OCI-LY7 (cell line): ENCODE data around the gene PPP1R12C. TPM values are rescaled to one million over a fixed set of nuclear protein-coding genes. Genes with fewer than 3 reads are reported as not detected.

ENCODE experiments used
- BruUV-seq: library from RNA; stranded (reverse); fragments of 400-500 nt; replicated peaks from 2 replicates; lab custom pipeline; 2021; lab: Mats Ljungman, UMichigan
- CTCF ChIA-PET: fragments of 300-600 bp; sonication (Branson Sonifier 250); formaldehyde crosslinking; loops from one replicate; lab custom pipeline; 2022; ENCODE audit warnings: antibody characterized with exemption; ENCODE audit not compliant: unreplicated experiment; lab: Charles Lee
- POLR2A ChIA-PET: fragments of 300-600 bp; sonication (Branson Sonifier 250); formaldehyde crosslinking; loops from one replicate; lab custom pipeline; 2022; ENCODE audit warnings: antibody characterized with exemption; lab: Charles Lee
- DNase-seq: peaks from one replicate; pipeline ENCODE4 v3.0.0-alpha.2; 2015; ENCODE audit warnings: low spot score
- H2AFZ ChIP-seq: fragments of 200-600 bp; sonication (generic), shearing (Covaris generic); 2 replicates; pipeline ENCODE4 v1.6.1; 2014; ENCODE audit warnings: mild to moderate bottlenecking, antibody characterized with exemption, low read length, moderate library complexity
- H3K27ac ChIP-seq: fragments of 200-600 bp; sonication (generic); 2 replicates; pipeline ENCODE4 v1.5.1; 2014; ENCODE audit warnings: mixed run types, low read depth, mild to moderate bottlenecking, moderate library complexity, low read length, inconsistent platforms; ENCODE audit not compliant: poor library complexity, severe bottlenecking
- H3K36me3 ChIP-seq: fragments of 200-600 bp; sonication (generic); 2 replicates; pipeline ENCODE4 v1.6.1; 2014; ENCODE audit warnings: mild to moderate bottlenecking, antibody characterized with exemption, low read length, moderate library complexity, mixed read lengths; ENCODE audit not compliant: insufficient read depth
- H3K4me1 ChIP-seq: fragments of 200-600 bp; sonication (generic); 2 replicates; pipeline ENCODE4 v1.5.1; 2014; ENCODE audit warnings: mild to moderate bottlenecking, low read length; ENCODE audit not compliant: insufficient read depth, poor library complexity, severe bottlenecking
- H3K4me2 ChIP-seq: fragments of 200-600 bp; sonication (generic); 2 replicates; pipeline ENCODE4 v1.6.1; 2014; ENCODE audit warnings: mild to moderate bottlenecking, low read length
- H3K4me3 ChIP-seq: fragments of 200-600 bp; sonication (generic); 2 replicates; pipeline ENCODE4 v1.5.1; 2014; ENCODE audit warnings: mild to moderate bottlenecking, low read depth, low read length; ENCODE audit not compliant: poor library complexity, severe bottlenecking
- H3K79me2 ChIP-seq: fragments of 200-600 bp; sonication (generic); 2 replicates; pipeline ENCODE4 v1.6.1; 2016; ENCODE audit warnings: low read depth, mild to moderate bottlenecking, low read length, moderate library complexity, mixed read lengths; ENCODE audit not compliant: insufficient read depth
- H3K9me2 ChIP-seq: fragments of 200-600 bp; sonication (generic); 2 replicates; pipeline ENCODE4 v1.6.1; 2016; ENCODE audit warnings: mild to moderate bottlenecking, low read length, mixed read lengths; ENCODE audit not compliant: insufficient read depth
- H3K9me3 ChIP-seq: fragments of 200-600 bp; sonication (generic); 2 replicates; pipeline ENCODE4 v1.6.1; 2014; ENCODE audit warnings: mild to moderate bottlenecking, mixed run types, low read length, mixed read lengths
- H4K20me1 ChIP-seq: fragments of 200-600 bp; sonication (generic); 2 replicates; pipeline ENCODE4 v1.6.1; 2014; ENCODE audit warnings: mild to moderate bottlenecking, antibody characterized with exemption, low read length, moderate library complexity, mixed read lengths; ENCODE audit not compliant: insufficient read depth
- EZH2phosphoT487 ChIP-seq: fragments of 200-600 bp; sonication (generic); IDR thresholded peaks from 2 replicates; pipeline ENCODE4 v1.6.1; 2018; ENCODE audit warnings: low read depth, borderline replicate concordance, mild to moderate bottlenecking, mixed run types, antibody characterized with exemption, low read length, moderate library complexity, mixed read lengths
- intact Hi-C: fragments of 100-400 bp; cut with micrococcal nuclease; formaldehyde crosslinking; loops from one replicate; pipeline ENCODE4 v1.10.0; 2022; ENCODE audit not compliant: unreplicated experiment
- microRNA-seq: library from miRNA; unstranded; fragments of <30 nt; microRNA quantifications from one replicate; pipeline ENCODE4 v1.2.0, GENCODE V29; 2022; ENCODE audit warnings: borderline replicate concordance
- small RNA-seq: library from RNA; depleted of rRNA; stranded (forward); fragments of <200 nt; gene quantifications from one replicate; pipeline ENCODE3, GENCODE V24; 2014
- total RNA-seq, 2 experiments: library from RNA; depleted of rRNA in 1 of 2; stranded (reverse); fragments of >200 nt in 1 of 2; shearing (Covaris generic) in 1 of 2; gene quantifications; 2 replicates each; pipeline ENCODE4 v1.2.3, GENCODE V29; 2014 to 2022
- TF ChIP-seq, protein P1 (sequence below): fragments of 200-600 bp; sonication (generic); conservative IDR thresholded peaks from 2 replicates; pipeline ENCODE4 v1.5.1; 2014; ENCODE audit warnings: mild to moderate bottlenecking, antibody characterized with exemption, low read length, moderate library complexity, mixed read lengths

PPP1R12C gene
- total RNA-seq, 2 experiments from 2014 or later = 177 to 211 TPM

DNA sequence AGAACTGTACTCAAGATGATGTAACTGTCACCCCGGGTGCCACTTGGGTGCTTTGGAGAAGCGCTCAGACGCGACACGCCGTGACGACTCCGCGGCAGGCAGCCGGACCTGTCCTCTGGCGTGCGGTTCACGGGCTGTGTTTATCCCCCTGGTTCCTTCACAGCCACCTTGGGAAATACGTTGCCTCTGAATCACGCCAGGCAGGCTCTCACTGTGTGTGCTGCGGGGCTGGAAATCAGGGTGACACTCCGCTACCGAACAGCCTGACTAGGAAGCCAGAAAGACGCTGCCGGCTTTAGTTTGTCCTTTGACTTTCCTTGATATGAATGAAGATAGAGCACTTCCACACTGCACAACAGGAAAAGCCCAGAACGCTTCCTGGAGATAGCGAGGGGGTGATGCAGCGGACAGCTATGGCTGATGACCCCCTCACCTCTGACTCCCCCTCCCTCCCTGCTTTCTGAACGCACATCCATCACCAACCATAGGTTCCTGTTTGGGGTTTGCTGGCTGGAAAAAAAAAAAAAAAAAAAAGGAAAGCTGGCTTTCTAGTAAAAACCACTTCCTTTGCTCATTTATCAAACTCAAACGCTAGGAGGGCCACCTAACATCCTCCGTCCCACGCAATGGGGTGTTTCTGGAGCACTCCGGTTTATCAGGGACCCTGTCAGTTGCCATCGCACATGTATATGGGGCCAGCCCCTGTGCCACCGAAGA, 75.7 kb downstream of the PPP1R12C start:
- H3K79me2 ChIP-seq = no peaks in the 10 kb centered on the region
- no peak for DNase-seq
- no peak overlapping the region for H3K27ac ChIP-seq
- H3K4me1 ChIP-seq = no peaks in the 10 kb centered on the region
- TSS peak; percentile 59 for BruUV-seq
- H4K20me1 ChIP-seq = no peaks in the 10 kb centered on the region
- no peak overlapping the region for H3K4me3 ChIP-seq
- TF ChIP-seq, protein P1, sequence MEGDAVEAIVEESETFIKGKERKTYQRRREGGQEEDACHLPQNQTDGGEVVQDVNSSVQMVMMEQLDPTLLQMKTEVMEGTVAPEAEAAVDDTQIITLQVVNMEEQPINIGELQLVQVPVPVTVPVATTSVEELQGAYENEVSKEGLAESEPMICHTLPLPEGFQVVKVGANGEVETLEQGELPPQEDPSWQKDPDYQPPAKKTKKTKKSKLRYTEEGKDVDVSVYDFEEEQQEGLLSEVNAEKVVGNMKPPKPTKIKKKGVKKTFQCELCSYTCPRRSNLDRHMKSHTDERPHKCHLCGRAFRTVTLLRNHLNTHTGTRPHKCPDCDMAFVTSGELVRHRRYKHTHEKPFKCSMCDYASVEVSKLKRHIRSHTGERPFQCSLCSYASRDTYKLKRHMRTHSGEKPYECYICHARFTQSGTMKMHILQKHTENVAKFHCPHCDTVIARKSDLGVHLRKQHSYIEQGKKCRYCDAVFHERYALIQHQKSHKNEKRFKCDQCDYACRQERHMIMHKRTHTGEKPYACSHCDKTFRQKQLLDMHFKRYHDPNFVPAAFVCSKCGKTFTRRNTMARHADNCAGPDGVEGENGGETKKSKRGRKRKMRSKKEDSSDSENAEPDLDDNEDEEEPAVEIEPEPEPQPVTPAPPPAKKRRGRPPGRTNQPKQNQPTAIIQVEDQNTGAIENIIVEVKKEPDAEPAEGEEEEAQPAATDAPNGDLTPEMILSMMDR = no peak
- no peak for TF ChIP-seq EZH2phosphoT487
- ChIA-PET POLR2A (no interaction called here), CTCF (no interaction called here)
- no peaks in the 10 kb centered on the region for H3K9me3 ChIP-seq
- intact Hi-C loops = no loop called here
- H3K36me3 ChIP-seq = peaks cover 48% of the 10 kb centered on the region
- no peaks in the 10 kb centered on the region for H3K9me2 ChIP-seq
- H2AFZ ChIP-seq = no peak overlapping the region
- no peak overlapping the region for H3K4me2 ChIP-seq

DNA sequence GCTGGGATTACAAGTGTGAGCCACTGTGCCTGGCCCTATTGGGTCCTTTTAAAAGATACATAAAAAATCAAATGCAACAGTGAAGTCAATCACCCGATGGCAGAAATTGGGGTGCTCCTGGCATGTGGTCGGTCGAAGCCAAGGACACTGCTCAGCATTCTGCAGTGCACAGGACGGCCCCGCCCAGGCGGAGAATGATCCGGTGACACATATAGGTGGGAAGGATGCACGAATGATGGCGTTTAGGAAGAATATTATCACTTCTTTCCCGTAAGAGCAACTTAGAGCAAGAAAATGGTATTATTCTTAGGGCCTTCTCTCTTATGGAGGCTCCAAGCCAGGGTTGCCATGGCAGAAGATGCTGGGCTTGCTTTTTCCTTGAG, 76.2 kb downstream of the PPP1R12C start:
- Histone ChIP-seq H4K20me1 (no peaks in the 10 kb centered on the region), H3K27ac (no peak overlapping the region), H3K4me1 (no peaks in the 10 kb centered on the region), H3K36me3 (peaks cover 43% of the 10 kb centered on the region), H3K79me2 (no peaks in the 10 kb centered on the region), H3K4me3 (no peak overlapping the region), H3K4me2 (no peak overlapping the region), H3K9me3 (no peaks in the 10 kb centered on the region), H2AFZ (no peak overlapping the region), H3K9me2 (no peaks in the 10 kb centered on the region)
- TF ChIP-seq, protein P1 = no peak
- TF ChIP-seq EZH2phosphoT487 = no peak
- BruUV-seq = no TSS peak
- intact Hi-C loops = no loop called here
- no peak for DNase-seq
- POLR2A ChIA-PET = no interaction called here
- CTCF ChIA-PET = no interaction called here

Small RNA genes lying within 50 kb of the gene (microRNA-seq; reads per million reads assigned to microRNA genes)
- gene MIR7975 = not detected

Small RNA genes lying within 50 kb of the gene (small RNA-seq; reads per million reads assigned to genes)
- gene MIR7975 (not detected), gene RF01210 (not detected)

Other genes starting within 250 kb of the PPP1R12C start
- gene FCAR, start 243.4 kb downstream of the PPP1R12C start, total RNA-seq (2014; rRNA removed; shearing (Covaris generic)) = not detected in 2 replicates
- not detected in 2 replicates for gene FCAR, start 243.4 kb downstream of the PPP1R12C start, total RNA-seq (2022)
- gene NCR1, start 211.5 kb downstream of the PPP1R12C start, total RNA-seq (2014; rRNA removed; shearing (Covaris generic)) = not detected in 2 replicates
- gene NCR1, start 211.5 kb downstream of the PPP1R12C start, total RNA-seq (2022) = not detected in 2 replicates
- gene NLRP7, start 170.1 kb downstream of the PPP1R12C start, total RNA-seq (2014; rRNA removed; shearing (Covaris generic)) = 0.41 and 0.69 TPM in 2 replicates
- 5.6 and 8.8 TPM in 2 replicates for gene NLRP7, start 170.1 kb downstream of the PPP1R12C start, total RNA-seq (2022)
- not detected in 2 replicates for gene NLRP2, start 151.3 kb downstream of the PPP1R12C start, total RNA-seq (2014; rRNA removed; shearing (Covaris generic))
- gene NLRP2, start 151.3 kb downstream of the PPP1R12C start, total RNA-seq (2022) = not detected in 2 replicates
- 0.25 and 0.44 TPM in 2 replicates for gene GP6, start 79.4 kb downstream of the PPP1R12C start, total RNA-seq (2014; rRNA removed; shearing (Covaris generic))
- gene GP6, start 79.4 kb downstream of the PPP1R12C start, total RNA-seq (2022) = 0.36 and 1.9 TPM in 2 replicates
- gene RDH13, start 54.5 kb downstream of the PPP1R12C start, total RNA-seq (2014; rRNA removed; shearing (Covaris generic)) = 23.1 and 29.5 TPM in 2 replicates
- gene RDH13, start 54.5 kb downstream of the PPP1R12C start, total RNA-seq (2022) = 17.8 and 19.5 TPM in 2 replicates
- 3.5 and 11.1 TPM in 2 replicates for gene EPS8L1, start 41.8 kb downstream of the PPP1R12C start, total RNA-seq (2014; rRNA removed; shearing (Covaris generic))
- 10.6 and 12.5 TPM in 2 replicates for gene EPS8L1, start 41.8 kb downstream of the PPP1R12C start, total RNA-seq (2022)
- gene TNNT1, start 31.6 kb upstream of the PPP1R12C start, total RNA-seq (2014; rRNA removed; shearing (Covaris generic)) = 17.6 and 21.9 TPM in 2 replicates
- 11.2 and 11.6 TPM in 2 replicates for gene TNNT1, start 31.6 kb upstream of the PPP1R12C start, total RNA-seq (2022)
- gene TNNI3, start 40.1 kb upstream of the PPP1R12C start, total RNA-seq (2014; rRNA removed; shearing (Covaris generic)) = 2.6 TPM in 1 of 2 replicates, not detected in the other
- not detected in 2 replicates for gene TNNI3, start 40.1 kb upstream of the PPP1R12C start, total RNA-seq (2022)
- 0.85 and 2.8 TPM in 2 replicates for gene DNAAF3, start 49.0 kb upstream of the PPP1R12C start, total RNA-seq (2014; rRNA removed; shearing (Covaris generic))
- gene DNAAF3, start 49.0 kb upstream of the PPP1R12C start, total RNA-seq (2022) = 2.2 and 2.5 TPM in 2 replicates
- gene SYT5, start 62.7 kb upstream of the PPP1R12C start, total RNA-seq (2014; rRNA removed; shearing (Covaris generic)) = 0.44 TPM in 1 of 2 replicates, not detected in the other
- 0.84 and 1.3 TPM in 2 replicates for gene SYT5, start 62.7 kb upstream of the PPP1R12C start, total RNA-seq (2022)
- not detected in 2 replicates for gene PTPRH, start 91.9 kb upstream of the PPP1R12C start, total RNA-seq (2014; rRNA removed; shearing (Covaris generic))
- gene PTPRH, start 91.9 kb upstream of the PPP1R12C start, total RNA-seq (2022) = not detected in 2 replicates
- 6.7 and 8.1 TPM in 2 replicates for gene TMEM86B, start 111.1 kb upstream of the PPP1R12C start, total RNA-seq (2014; rRNA removed; shearing (Covaris generic))
- 13.7 and 13.8 TPM in 2 replicates for gene TMEM86B, start 111.1 kb upstream of the PPP1R12C start, total RNA-seq (2022)
- gene PPP6R1, start 141.4 kb upstream of the PPP1R12C start, total RNA-seq (2014; rRNA removed; shearing (Covaris generic)) = 82.0 and 89.6 TPM in 2 replicates
- gene PPP6R1, start 141.4 kb upstream of the PPP1R12C start, total RNA-seq (2022) = 156 and 161 TPM in 2 replicates
- 41.3 and 50.5 TPM in 2 replicates for gene HSPBP1, start 162.5 kb upstream of the PPP1R12C start, total RNA-seq (2014; rRNA removed; shearing (Covaris generic))
- 31.9 and 38.7 TPM in 2 replicates for gene HSPBP1, start 162.5 kb upstream of the PPP1R12C start, total RNA-seq (2022)
- 15.9 and 16.1 TPM in 2 replicates for gene BRSK1, start 166.4 kb upstream of the PPP1R12C start, total RNA-seq (2014; rRNA removed; shearing (Covaris generic))
- 23.9 and 25.7 TPM in 2 replicates for gene BRSK1, start 166.4 kb upstream of the PPP1R12C start, total RNA-seq (2022)
- not detected in 2 replicates for gene TMEM150B, start 207.7 kb upstream of the PPP1R12C start, total RNA-seq (2014; rRNA removed; shearing (Covaris generic))
- not detected in 2 replicates for gene TMEM150B, start 207.7 kb upstream of the PPP1R12C start, total RNA-seq (2022)
- 21.2 and 22.8 TPM in 2 replicates for gene KMT5C, start 222.2 kb upstream of the PPP1R12C start, total RNA-seq (2014; rRNA removed; shearing (Covaris generic))
- 36.1 and 43.4 TPM in 2 replicates for gene KMT5C, start 222.2 kb upstream of the PPP1R12C start, total RNA-seq (2022)
- gene COX6B2, start 237.1 kb upstream of the PPP1R12C start, total RNA-seq (2014; rRNA removed; shearing (Covaris generic)) = not detected in 2 replicates
- gene COX6B2, start 237.1 kb upstream of the PPP1R12C start, total RNA-seq (2022) = not detected in 2 replicates
- gene GARIN5B, start 245.6 kb upstream of the PPP1R12C start, total RNA-seq (2014; rRNA removed; shearing (Covaris generic)) = not detected in 2 replicates
- not detected in 2 replicates for gene GARIN5B, start 245.6 kb upstream of the PPP1R12C start, total RNA-seq (2022)